Gastrocnemius medialis (tissue), 4 donors: Measurements from ENCODE around the gene WAPL. TPM values are rescaled to one million over a fixed set of nuclear protein-coding genes. Genes with fewer than 3 reads are reported as not detected.

Source experiments
- ATAC-seq, 2 donors: fragments of 150-250 bp; one replicate each; pipeline ENCODE4 v1.9.1; 2016
- DNase-seq, 2 donors: peaks; one replicate each; pipeline ENCODE4 v3.0.0-alpha.2; 2019
- H3K27ac ChIP-seq, 4 donors: fragments of 200-600 bp; sonication (generic); 1 replicate in 1 of 4; 2 replicates in 3 of 4; pipeline ENCODE4 v1.5.1; 2016 to 2018; ENCODE audit warnings: mild to moderate bottlenecking in 2 of 4, moderate library complexity in 1 of 4
- H3K27me3 ChIP-seq, 3 donors: fragments of 200-600 bp; sonication (generic) in 2 of 3; 1 replicate in 1 of 3; 2 replicates in 2 of 3; pipeline versions ENCODE4 v1.5.1 to v1.6.0; 2016 to 2019; ENCODE audit warnings: mild to moderate bottlenecking in 1 of 3, moderate library complexity in 1 of 3
- H3K36me3 ChIP-seq, 2 donors: fragments of 200-600 bp; sonication (generic) in 1 of 2; one replicate each; pipeline ENCODE4 v1.5.1; 2017 to 2018
- H3K4me1 ChIP-seq, 2 donors: fragments of 200-600 bp; sonication (generic) in 1 of 2; one replicate each; pipeline ENCODE4 v1.5.1; 2016 to 2017; ENCODE audit warnings: mild to moderate bottlenecking in 2 of 2
- H3K4me3 ChIP-seq, 4 donors: fragments of 200-600 bp; sonication (generic) in 3 of 4; 1 replicate in 1 of 4; 2 replicates in 3 of 4; pipeline ENCODE4 v1.5.1; 2016 to 2019; ENCODE audit warnings: mild to moderate bottlenecking in 2 of 4
- H3K9me3 ChIP-seq, 3 donors: fragments of 200-600 bp; sonication (generic) in 2 of 3; 1 replicate in 1 of 3; 2 replicates in 2 of 3; pipeline ENCODE4 v1.5.1; 2016 to 2019
- POLR2A ChIP-seq, 2 donors: fragments of 450-650 bp; IDR thresholded peaks; one replicate each; pipeline ENCODE4 v1.6.1; 2017; ENCODE audit warnings: antibody characterized with exemption in 2 of 2, mild to moderate bottlenecking in 2 of 2, moderate library complexity in 2 of 2
- in situ Hi-C, 4 donors: fragments of 200-750 bp; cut with MboI; loops; one replicate each; pipeline versions ENCODE4 v1.15.0 to v1.8.0; 2017; ENCODE audit warnings: low sequenced_read_pairs in 4 of 4
- intact Hi-C: fragments of 100-400 bp; cut with DNase I; formaldehyde crosslinking; loops from one replicate; pipeline ENCODE4 v1.15.1; 2023; ENCODE audit warnings: low total_unique reads
- total RNA-seq, 4 donors: library from RNA; depleted of rRNA; stranded (reverse); fragments of >200 nt; gene quantifications; one replicate each; pipeline versions ENCODE4 v1.1.0 to v1.2.3, GENCODE V29; 2016
- TF ChIP-seq, protein P1 (sequence below), 5 experiments: fragments of 450-650 bp in 3 of 5; fragments of 200-600 bp in 2 of 5; sonication (generic) in 2 of 5; IDR thresholded peaks in 4 of 5; conservative IDR thresholded peaks in 1 of 5; 1 replicate in 4 of 5; 2 replicates in 1 of 5; pipeline ENCODE4 v1.5.1; 2016 to 2019; ENCODE audit warnings: antibody characterized with exemption in 5 of 5, mild to moderate bottlenecking in 3 of 5, moderate library complexity in 3 of 5

Gene WAPL
- total RNA-seq, 4 donors from 2014 or later = 36.9 to 43.4 (median 39.6) TPM

- Histone ChIP-seq H3K27me3 (peaks cover 5 to 13% (median 13%) of the 10 kb centered on the region in 3 donors), H3K27ac (no peak overlapping the region), H3K36me3 (no peaks in the 10 kb centered on the region), H3K4me1 (peaks cover 11 to 18% of the 10 kb centered on the region in 2 donors), H3K9me3 (no peaks in the 10 kb centered on the region), H3K4me3 (no peak overlapping the region)
- in situ Hi-C loops = loop anchor here (5.0 to 25.0 kb wide), 4 partner anchors 185 to 1860 kb away; no protein-coding TSS in a partner anchor
- DNase-seq (no peak), ATAC-seq (no peak)
- intact Hi-C loops = no loop called here
- no peak for TF ChIP-seq POLR2A (IDR thresholded peaks at IDR 0.05)
- TF ChIP-seq, protein P1, sequence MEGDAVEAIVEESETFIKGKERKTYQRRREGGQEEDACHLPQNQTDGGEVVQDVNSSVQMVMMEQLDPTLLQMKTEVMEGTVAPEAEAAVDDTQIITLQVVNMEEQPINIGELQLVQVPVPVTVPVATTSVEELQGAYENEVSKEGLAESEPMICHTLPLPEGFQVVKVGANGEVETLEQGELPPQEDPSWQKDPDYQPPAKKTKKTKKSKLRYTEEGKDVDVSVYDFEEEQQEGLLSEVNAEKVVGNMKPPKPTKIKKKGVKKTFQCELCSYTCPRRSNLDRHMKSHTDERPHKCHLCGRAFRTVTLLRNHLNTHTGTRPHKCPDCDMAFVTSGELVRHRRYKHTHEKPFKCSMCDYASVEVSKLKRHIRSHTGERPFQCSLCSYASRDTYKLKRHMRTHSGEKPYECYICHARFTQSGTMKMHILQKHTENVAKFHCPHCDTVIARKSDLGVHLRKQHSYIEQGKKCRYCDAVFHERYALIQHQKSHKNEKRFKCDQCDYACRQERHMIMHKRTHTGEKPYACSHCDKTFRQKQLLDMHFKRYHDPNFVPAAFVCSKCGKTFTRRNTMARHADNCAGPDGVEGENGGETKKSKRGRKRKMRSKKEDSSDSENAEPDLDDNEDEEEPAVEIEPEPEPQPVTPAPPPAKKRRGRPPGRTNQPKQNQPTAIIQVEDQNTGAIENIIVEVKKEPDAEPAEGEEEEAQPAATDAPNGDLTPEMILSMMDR (IDR thresholded peaks at IDR 0.05 in 4 of 5, conservative IDR thresholded peaks at IDR 0.05 in 1 of 5) = no peak
Observed at GRCh38 chr10:86397120-86397519, 124.5 kb downstream of the WAPL start.

DNA sequence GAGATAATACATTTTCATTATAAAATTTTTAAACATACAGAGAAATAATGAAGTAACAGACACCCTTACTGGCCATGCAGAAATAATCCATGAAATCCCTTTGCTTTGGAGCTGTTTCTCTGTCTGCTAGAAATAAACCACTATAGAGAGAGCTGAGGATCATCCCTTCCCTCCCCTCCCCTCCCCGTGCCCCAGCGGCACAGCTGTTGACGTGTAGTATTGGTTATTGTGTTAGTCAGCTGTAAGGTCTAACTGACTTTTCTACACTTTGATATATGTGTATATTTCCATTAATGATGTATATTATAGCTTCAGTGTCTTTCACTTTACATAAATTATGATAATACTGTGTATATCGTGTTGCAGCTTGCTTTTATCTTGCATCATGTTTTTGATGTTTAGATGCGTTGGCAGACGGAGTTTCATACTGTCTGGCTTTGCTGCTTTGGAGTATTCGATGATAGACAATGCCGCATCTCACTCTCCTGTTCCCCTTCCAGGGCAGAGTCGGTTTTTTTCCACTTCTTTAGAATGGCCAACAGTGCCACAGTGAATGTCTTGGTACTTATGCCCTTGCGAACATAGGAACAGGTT, 127.6 kb downstream of the WAPL start:
- DNase-seq (no peak), ATAC-seq (no peak)
- in situ Hi-C loops = loop anchor here in 2 of 4 donors (25.0 kb wide), 2 partner anchors 407 to 1857 kb away; no protein-coding TSS in a partner anchor
- H3K4me1 ChIP-seq = peaks cover 0 to 6% of the 10 kb centered on the region in 2 donors
- H3K4me3 ChIP-seq = no peak overlapping the region
- H3K9me3 ChIP-seq = no peaks in the 10 kb centered on the region
- TF ChIP-seq, protein P1 (IDR thresholded peaks at IDR 0.05 in 4 of 5, conservative IDR thresholded peaks at IDR 0.05 in 1 of 5) = no peak
- no peak for TF ChIP-seq POLR2A (IDR thresholded peaks at IDR 0.05)
- intact Hi-C loops = no loop called here
- H3K27ac ChIP-seq = no peak overlapping the region
- peaks cover 9 to 16% (median 10%) of the 10 kb centered on the region in 3 donors for H3K27me3 ChIP-seq
- H3K36me3 ChIP-seq = no peaks in the 10 kb centered on the region

- H3K9me3 ChIP-seq = no peaks in the 10 kb centered on the region
- no peak overlapping the region for H3K27ac ChIP-seq
- DNase-seq = no peak
- peaks cover 11 to 18% (median 11%) of the 10 kb centered on the region in 3 donors for H3K27me3 ChIP-seq
- peaks cover 0 to 6% of the 10 kb centered on the region in 2 donors for H3K4me1 ChIP-seq
- no peak overlapping the region for H3K4me3 ChIP-seq
- in situ Hi-C loops (loop anchor here in 2 of 4 donors (25.0 kb wide), 2 partner anchors 406 to 1856 kb away; no protein-coding TSS in a partner anchor), intact Hi-C loops (no loop called here)
- TF ChIP-seq, protein P1 (IDR thresholded peaks at IDR 0.05 in 4 of 5, conservative IDR thresholded peaks at IDR 0.05 in 1 of 5) = no peak
- TF ChIP-seq POLR2A (IDR thresholded peaks at IDR 0.05) = no peak
- no peak for ATAC-seq
- H3K36me3 ChIP-seq = no peaks in the 10 kb centered on the region
Observed at GRCh38 chr10:86393362-86393761, 128.2 kb downstream of the WAPL start.

DNA sequence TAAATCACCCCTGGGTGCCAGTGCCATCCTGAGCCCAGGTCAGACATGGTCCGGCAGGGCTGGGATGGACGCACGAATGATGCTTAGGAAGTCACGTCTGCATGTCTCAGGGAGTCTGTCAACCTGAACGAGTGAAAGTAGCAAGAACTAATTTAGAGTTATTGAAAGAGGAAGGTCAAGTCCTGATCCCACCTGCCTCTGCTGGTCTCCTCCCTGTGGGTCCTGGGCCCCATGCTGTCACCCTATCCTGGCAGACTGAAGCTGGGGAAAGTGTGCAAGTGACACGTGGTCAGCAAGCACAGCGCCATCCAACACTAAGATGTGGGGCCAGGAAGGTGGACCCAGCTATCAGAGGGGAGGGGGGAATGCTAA, 128.9 kb downstream of the WAPL start:
- TF ChIP-seq, protein P1 (IDR thresholded peaks at IDR 0.05 in 4 of 5, conservative IDR thresholded peaks at IDR 0.05 in 1 of 5) = no peak
- TF ChIP-seq POLR2A (IDR thresholded peaks at IDR 0.05) = no peak
- in situ Hi-C loops (loop anchor here in 2 of 4 donors (25.0 kb wide), 2 partner anchors 405 to 1855 kb away; no protein-coding TSS in a partner anchor), intact Hi-C loops (no loop called here)
- no peak overlapping the region for H3K27ac ChIP-seq
- no peaks in the 10 kb centered on the region for H3K36me3 ChIP-seq
- peaks cover 0 to 6% of the 10 kb centered on the region in 2 donors for H3K4me1 ChIP-seq
- DNase-seq = no peak
- H3K4me3 ChIP-seq = no peak overlapping the region
- H3K27me3 ChIP-seq = peaks cover 17 to 25% (median 18%) of the 10 kb centered on the region in 3 donors
- H3K9me3 ChIP-seq = no peaks in the 10 kb centered on the region
- no peak for ATAC-seq
